Measurements from ENCODE around the gene MRPS27.

GRCh38 chr5:72285424-72285821 lies 34.6 kb downstream of the MRPS27 start:
- TF ChIP-seq POLR2A (IDR thresholded peaks at IDR 0.05; ENCODE audit: low read length): no peak
- no peak for TF ChIP-seq GATA1 (IDR thresholded peaks at IDR 0.05; ENCODE audit: low read depth, low read length)
